GM21529 (cell line): ENCODE data around the gene ADH7.
"Not testable (repeated sequence)": the region's sequence is repeated elsewhere in the genome, so short reads cannot be mapped to it uniquely, and the experiment has no call there.

Experiments used
- ATAC-seq: cut with Tn5 transposase; IDR thresholded peaks from one replicate; pipeline ENCODE4 v1.9.1; 2021; ENCODE audit not compliant: unreplicated experiment

The ADH7 gene

GRCh38 chr4:99382745-99383360, 52.3 kb downstream of the ADH7 start:
- no peak for ATAC-seq

GRCh38 chr4:99381588-99382175, 53.5 kb downstream of the ADH7 start:
- ATAC-seq, result no peak

GRCh38 chr4:99379571-99379970, 55.6 kb downstream of the ADH7 start:
- ATAC-seq, result no peak

GRCh38 chr4:99378876-99379275, 56.3 kb downstream of the ADH7 start:
- ATAC-seq, result no peak

- not testable (repeated sequence) for ATAC-seq
Measured at GRCh38 chr4:99377341-99377740, 57.8 kb downstream of the ADH7 start.

GRCh38 chr4:99372464-99372863, 62.7 kb downstream of the ADH7 start:
- ATAC-seq, result not testable (repeated sequence)

GRCh38 chr4:99367817-99368216, 67.3 kb downstream of the ADH7 start:
- not testable (repeated sequence) for ATAC-seq

- no peak for ATAC-seq
Measured at GRCh38 chr4:99366491-99366890, 68.7 kb downstream of the ADH7 start.

GRCh38 chr4:99362768-99363167, 72.4 kb downstream of the ADH7 start:
- no peak for ATAC-seq
